Activated CD4-positive, CD25-positive, alpha-beta regulatory T cell treated with anti-CD3 and anti-CD28 coated beads, Interleukin-2, amount 50 U/mL, for 72 hours (primary cell): ENCODE measurements around the gene OR2V2.
"Not testable (repeated sequence)": the region's sequence is repeated elsewhere in the genome, so short reads cannot be mapped to it uniquely, and the experiment has no call there.

ENCODE experiments used
- DNase-seq: peaks from one replicate; pipeline ENCODE4 v3.0.0; 2021

The OR2V2 gene

GRCh38 chr5:181146927-181147636 is at the start of gene OR2V2:
OR2V2 (plus strand) TSS chr5:181147586; CDS start chr5:181154943, 7,357 bp downstream.
- not testable (repeated sequence) for DNase-seq

- DNase-seq = not testable (repeated sequence)
These were observed 49.5 kb upstream of the OR2V2 start for GRCh38 chr5:181097759-181098491.

- no peak for DNase-seq
These were observed 48.4 kb upstream of the OR2V2 start for GRCh38 chr5:181098762-181099601.

GRCh38 chr5:181099602-181100086 is 47.7 kb upstream of the OR2V2 start:
- no peak for DNase-seq

GRCh38 chr5:181100121-181100875 is 47.1 kb upstream of the OR2V2 start:
- DNase-seq = no peak

- DNase-seq = not testable (repeated sequence)
These were observed 46.2 kb upstream of the OR2V2 start for GRCh38 chr5:181101030-181101641.

- not testable (repeated sequence) for DNase-seq
These were observed 45.3 kb upstream of the OR2V2 start for GRCh38 chr5:181101930-181102674.

- not testable (repeated sequence) for DNase-seq
These were observed 43.2 kb upstream of the OR2V2 start for GRCh38 chr5:181104259-181104568.

GRCh38 chr5:181104606-181105390 is 42.6 kb upstream of the OR2V2 start:
- not testable (repeated sequence) for DNase-seq

GRCh38 chr5:181105391-181106025 is 41.9 kb upstream of the OR2V2 start:
- DNase-seq = no peak

GRCh38 chr5:181107699-181108098 is 39.7 kb upstream of the OR2V2 start:
- no peak for DNase-seq

GRCh38 chr5:181108578-181109165 is 38.7 kb upstream of the OR2V2 start:
- DNase-seq = no peak

GRCh38 chr5:181109489-181110013 is 37.8 kb upstream of the OR2V2 start:
- DNase-seq = no peak

- DNase-seq = no peak
These were observed 36.4 kb upstream of the OR2V2 start for GRCh38 chr5:181111010-181111409.

GRCh38 chr5:181112476-181112875 is 34.9 kb upstream of the OR2V2 start:
- DNase-seq = no peak

GRCh38 chr5:181113572-181113971 is 33.8 kb upstream of the OR2V2 start:
- not testable (repeated sequence) for DNase-seq

- no peak for DNase-seq
These were observed 33.0 kb upstream of the OR2V2 start for GRCh38 chr5:181114284-181114843.

- DNase-seq = no peak
These were observed 32.3 kb upstream of the OR2V2 start for GRCh38 chr5:181114844-181115778.
